HG03108 (cell line): ENCODE data around the gene RPUSD1.
"Not testable (repeated sequence)": the region's sequence is repeated elsewhere in the genome, so short reads cannot be mapped to it uniquely, and the experiment has no call there.

Experiments
- ATAC-seq: cut with Tn5 transposase; IDR thresholded peaks from one replicate; pipeline ENCODE4 v1.9.1; 2021; ENCODE audit warnings: moderate library complexity; ENCODE audit not compliant: unreplicated experiment

The RPUSD1 gene

DNA sequence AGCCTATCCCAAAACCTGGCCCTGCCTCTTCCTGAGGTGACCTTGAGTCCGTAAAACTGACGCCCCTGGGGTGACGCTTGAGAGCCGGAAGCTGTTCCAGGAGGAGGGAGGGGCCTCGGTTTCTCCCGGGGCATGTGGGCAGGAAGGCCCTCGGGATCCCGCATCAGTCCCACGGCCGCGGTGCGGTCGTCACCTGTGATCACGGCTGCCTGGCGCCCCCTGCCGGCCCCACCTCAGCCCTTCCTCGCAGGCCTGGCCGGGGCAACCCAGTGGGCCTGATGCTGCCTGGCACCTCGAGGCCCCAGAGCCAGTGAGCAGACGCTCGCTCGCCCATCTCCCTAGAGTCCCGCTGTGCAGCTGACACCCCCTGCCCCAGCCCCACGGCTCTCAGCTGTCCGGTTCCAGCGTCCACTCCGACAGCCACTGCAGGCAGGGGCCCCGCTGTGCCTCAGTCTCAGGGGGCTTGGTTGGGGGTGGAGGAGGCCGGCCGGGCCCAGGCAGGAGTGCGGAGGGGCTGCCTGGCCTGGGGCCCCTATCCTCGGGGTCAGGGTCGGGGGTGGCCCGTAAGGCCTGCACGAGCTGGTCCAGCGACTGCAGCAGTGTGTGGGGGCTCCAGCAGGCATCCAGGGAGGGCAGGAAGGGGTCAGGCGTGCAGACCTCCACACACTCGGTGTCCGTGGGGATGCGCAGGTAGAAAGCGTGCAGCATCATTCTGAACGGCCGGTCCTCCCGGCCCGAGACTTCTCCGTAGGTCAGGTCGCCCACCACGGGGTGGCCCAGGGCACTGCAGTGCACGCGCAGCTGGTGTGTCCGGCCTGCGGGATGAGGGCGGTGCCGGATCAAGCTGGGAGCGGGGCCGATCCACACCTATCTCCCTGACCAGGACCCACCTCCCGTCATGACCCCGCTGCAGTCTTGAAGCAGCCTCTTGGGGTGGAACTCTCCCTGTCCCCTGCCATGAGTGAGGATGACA lies 2.3 kb downstream of the RPUSD1 start:
- ATAC-seq = no peak

DNA sequence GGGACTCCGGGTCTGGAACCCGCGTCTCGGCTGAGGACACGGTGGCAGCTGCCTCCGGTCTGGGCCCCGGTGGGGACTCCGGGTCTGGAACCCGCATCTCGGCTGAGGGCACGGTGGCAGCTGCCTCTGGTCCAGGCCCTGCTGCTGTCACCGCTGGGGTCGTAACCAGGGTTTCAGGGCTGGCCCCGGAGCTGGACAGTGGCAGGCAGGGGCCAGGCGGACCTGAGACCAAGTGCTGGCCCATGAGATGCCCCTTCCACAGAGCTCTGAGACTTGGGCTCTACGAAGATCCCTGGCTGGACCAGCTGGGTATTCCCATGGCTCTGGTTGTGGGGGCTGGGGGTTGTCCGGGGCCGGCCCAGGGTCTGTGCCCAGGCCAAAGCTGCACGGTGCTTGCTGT lies 3.8 kb downstream of the RPUSD1 start:
- no peak for ATAC-seq

DNA sequence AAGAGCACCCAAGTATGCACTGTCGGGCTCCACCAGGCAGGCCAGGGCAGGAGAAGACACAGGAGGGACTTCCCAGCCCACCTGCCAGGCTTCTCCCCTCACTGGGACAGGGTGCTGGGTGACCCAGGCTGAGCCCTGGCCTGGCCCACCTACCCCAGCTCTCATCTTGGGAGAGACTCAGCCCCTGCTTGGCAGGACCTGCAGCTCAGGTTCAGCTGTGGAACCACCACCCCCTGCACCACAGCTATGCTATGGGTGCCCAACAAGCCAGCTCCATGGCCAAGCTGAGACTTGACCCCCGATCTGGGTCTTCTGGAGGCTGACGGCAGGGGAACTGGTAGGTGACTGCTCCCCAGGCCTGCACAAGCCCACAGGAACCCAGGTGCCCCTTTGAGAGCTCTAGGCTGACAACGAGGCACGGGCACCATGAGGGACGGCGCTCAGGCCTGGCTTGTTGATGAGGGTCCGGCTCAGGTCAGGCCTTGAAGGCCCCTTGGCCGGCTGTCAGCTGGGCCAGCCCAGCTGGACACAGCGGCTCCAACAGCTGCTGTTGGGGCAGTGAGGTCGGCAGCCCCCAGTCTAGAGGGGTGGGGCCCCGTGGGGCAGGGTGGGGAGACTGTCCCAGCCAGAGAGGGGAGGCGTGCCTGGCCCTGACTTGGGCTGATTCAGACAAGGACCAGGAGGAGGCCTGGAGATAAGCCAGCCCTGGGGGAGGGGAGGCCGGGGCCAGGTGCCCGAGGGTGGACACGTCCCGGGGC lies 4.6 kb downstream of the RPUSD1 start:
- ATAC-seq = no peak

DNA sequence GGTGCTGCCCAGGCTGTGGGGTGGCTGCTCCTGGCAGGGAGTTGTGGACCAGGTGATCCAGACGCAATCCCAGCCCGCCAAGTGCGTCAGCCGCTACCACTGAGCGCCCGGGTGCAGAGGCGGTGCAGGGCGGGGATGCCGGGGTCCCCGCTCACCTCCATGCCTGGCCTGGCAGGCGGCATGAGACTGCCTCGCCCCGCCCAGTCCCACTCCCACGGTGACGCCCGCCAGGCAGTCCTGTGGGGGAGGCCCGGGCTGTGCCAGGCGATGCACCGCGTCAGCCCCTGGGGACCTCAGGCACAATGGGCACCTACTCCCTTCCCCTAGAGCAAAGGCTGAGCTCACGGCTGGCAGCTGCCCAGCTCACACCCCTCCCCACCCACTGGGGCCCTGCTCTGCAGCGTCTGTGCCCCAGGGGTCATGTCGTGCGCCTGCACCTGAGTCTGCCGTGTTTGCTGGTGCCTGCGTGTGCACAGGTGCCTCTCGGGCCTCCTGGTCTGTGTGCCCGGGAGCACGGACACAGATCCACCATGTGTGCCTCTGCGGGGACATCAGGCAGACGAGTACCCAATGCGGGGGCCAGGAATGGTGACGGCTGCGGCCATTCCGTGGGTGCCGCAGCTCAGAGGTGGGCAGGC lies 5.3 kb downstream of the RPUSD1 start:
- no peak for ATAC-seq

DNA sequence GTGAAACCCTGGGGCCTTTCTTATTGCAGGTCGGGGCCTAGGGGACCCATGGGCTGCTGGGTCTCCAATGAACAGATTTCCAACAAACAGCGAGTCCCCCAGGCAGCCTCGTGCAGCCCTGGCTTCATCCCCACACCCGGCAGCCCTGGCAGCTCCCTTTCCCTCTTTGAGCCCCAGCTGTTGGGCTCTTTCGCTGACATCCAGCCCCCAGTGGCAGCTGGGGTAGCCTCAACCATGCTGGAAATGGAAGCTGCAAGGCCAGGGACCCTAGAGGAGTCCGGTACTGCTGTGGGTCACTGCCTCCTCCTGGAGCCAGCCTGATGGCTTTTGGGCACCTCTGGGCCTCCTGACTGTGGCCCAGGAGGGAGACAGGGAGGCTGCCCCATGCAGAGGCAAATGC lies 5.9 kb downstream of the RPUSD1 start:
- no peak for ATAC-seq

GRCh38 chr16:781346-782010 lies 6.7 kb downstream of the RPUSD1 start:
- no peak for ATAC-seq

- ATAC-seq = no peak
Observed at GRCh38 chr16:780296-780695, 7.9 kb downstream of the RPUSD1 start.

- ATAC-seq = no peak
Observed at GRCh38 chr16:779561-779960, 8.6 kb downstream of the RPUSD1 start.

GRCh38 chr16:778909-779527 lies 9.2 kb downstream of the RPUSD1 start:
- ATAC-seq = no peak

DNA sequence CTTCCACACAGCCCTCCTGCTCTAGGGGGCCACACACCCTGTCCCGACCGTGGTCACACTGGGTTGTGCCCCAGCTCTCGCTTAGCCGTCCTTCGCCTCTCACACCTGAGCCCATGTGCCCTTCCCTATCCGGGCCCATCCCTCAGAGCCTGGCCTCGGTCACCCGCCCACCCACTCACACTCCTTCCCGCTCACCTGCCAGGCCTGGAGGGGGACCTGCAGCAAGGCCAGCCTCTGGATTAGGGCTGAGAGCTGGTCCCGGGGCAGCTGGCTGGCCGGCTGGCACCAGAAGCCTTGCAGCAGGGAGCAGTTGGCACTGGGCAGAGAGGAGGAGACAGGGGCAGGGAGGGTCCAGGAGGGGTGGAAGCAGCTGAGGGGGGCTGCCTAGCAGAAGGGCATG lies 9.7 kb downstream of the RPUSD1 start:
- ATAC-seq = no peak

GRCh38 chr16:777826-778225 lies 10.4 kb downstream of the RPUSD1 start:
- ATAC-seq = no peak

GRCh38 chr16:776824-777223 lies 11.4 kb downstream of the RPUSD1 start:
- no peak for ATAC-seq

- ATAC-seq = not testable (repeated sequence)
Observed at GRCh38 chr16:776298-776697, 11.9 kb downstream of the RPUSD1 start.

- ATAC-seq = no peak
Observed at GRCh38 chr16:775236-775796, 12.9 kb downstream of the RPUSD1 start.

- no peak for ATAC-seq
Observed at GRCh38 chr16:774086-775001, 13.8 kb downstream of the RPUSD1 start.

GRCh38 chr16:772959-773358 lies 15.2 kb downstream of the RPUSD1 start:
- ATAC-seq = no peak

- no peak for ATAC-seq
Observed at GRCh38 chr16:770411-770810, 17.8 kb downstream of the RPUSD1 start.

DNA sequence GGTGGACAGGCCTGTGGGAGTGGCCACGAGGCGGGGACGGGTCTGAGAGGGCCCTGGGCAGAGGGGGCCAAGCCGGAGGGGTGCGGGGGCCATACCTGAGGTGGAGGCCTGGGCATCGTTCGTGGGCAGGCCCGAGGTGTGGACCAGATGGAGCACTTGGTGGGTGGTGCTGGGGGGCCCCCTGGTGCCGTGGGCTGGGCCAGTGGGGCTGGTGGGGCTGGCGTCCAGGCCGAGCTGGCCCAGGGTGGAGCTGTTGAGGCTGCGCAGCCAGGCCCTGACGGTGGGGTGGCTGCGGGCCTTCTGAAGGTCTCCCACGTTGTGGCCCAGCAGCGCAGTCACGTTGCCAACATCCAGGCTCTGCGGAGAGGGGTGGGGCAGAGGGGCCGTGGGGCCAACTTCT lies 18.2 kb downstream of the RPUSD1 start:
- ATAC-seq = no peak

DNA sequence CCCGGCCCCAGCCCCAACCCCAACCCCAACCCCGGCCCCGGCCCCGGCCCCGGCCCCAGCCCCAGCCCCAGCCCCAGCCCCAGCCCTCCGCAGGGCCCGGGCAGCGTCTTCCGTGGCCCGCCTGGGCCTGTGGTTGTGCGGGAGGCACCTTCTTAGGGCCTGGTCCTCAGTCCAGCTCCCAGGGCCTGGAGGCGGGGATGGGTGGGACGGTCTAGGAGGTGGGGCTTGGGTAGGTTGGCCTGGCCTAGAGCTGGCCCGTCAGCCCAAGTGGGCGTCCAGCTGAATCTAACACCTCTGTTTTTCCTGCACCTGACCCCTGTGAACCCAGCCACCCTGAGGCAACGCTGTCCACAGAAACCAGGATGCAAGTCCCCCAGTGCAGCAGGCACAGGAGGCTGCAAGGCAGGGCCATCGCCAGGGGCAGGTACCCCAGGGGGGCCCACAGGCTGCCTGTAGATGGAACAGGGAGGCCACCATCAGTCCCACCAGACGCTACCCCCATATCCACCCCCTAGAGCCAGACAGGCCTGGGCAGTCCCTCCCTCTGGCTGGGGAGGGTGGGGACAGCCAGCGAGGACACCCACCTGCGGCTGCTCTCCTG lies 18.9 kb downstream of the RPUSD1 start:
- no peak for ATAC-seq
